HTR-8/SVneo (cell line): ENCODE results near the gene PHETA2.

Experiments
- DNase-seq: peaks from one replicate; pipeline ENCODE4 v3.0.0; 2011; ENCODE audit warnings: low spot score, mixed read lengths; ENCODE audit not compliant: insufficient read length
- FAIRE-seq: peaks from 2 replicates; lab custom pipeline; 2011; peaks lifted over from hg19 to GRCh38; lab: Jason Lieb, UNC

PHETA2 gene

GRCh38 chr22:42074132-42074811, at the start of gene PHETA2:
Gene PHETA2, plus strand, starts transcription at chr22:42074248. Its CDS starts 3,046 bp downstream, at chr22:42077294.
- FAIRE-seq (no peak), DNase-seq (no peak)

GRCh38 chr22:42025421-42025820, 48.6 kb upstream of the PHETA2 start:
- DNase-seq (no peak), FAIRE-seq (no peak)

GRCh38 chr22:42026705-42027104, 47.3 kb upstream of the PHETA2 start:
- no peak for DNase-seq
- FAIRE-seq, result no peak

- no peak for FAIRE-seq
- DNase-seq, result no peak
Observed at GRCh38 chr22:42033263-42034181, 40.5 kb upstream of the PHETA2 start.

GRCh38 chr22:42035256-42035655, 38.8 kb upstream of the PHETA2 start:
- FAIRE-seq (no peak), DNase-seq (no peak)

- DNase-seq, result no peak
Observed at GRCh38 chr22:42039271-42039670, 34.8 kb upstream of the PHETA2 start.

GRCh38 chr22:42041784-42042183, 32.3 kb upstream of the PHETA2 start:
- DNase-seq, result no peak

More at GRCh38 chr22:42039271-42039670, 34.8 kb upstream of the PHETA2 start:
- FAIRE-seq, result no peak

GRCh38 chr22:42050641-42051180, 23.3 kb upstream of the PHETA2 start:
- FAIRE-seq (no peak), DNase-seq (no peak)

More at GRCh38 chr22:42041784-42042183, 32.3 kb upstream of the PHETA2 start:
- no peak for FAIRE-seq

GRCh38 chr22:42052765-42053164, 21.3 kb upstream of the PHETA2 start:
- no peak for FAIRE-seq

GRCh38 chr22:42056757-42057511, 17.1 kb upstream of the PHETA2 start:
- FAIRE-seq (no peak), DNase-seq (no peak)

More at GRCh38 chr22:42052765-42053164, 21.3 kb upstream of the PHETA2 start:
- no peak for DNase-seq

GRCh38 chr22:42060489-42060888, 13.6 kb upstream of the PHETA2 start:
- FAIRE-seq, result no peak
- no peak for DNase-seq

- DNase-seq (no peak), FAIRE-seq (no peak)
Observed at GRCh38 chr22:42061041-42061440, 13.0 kb upstream of the PHETA2 start.

- FAIRE-seq (no peak), DNase-seq (no peak)
Observed at GRCh38 chr22:42062506-42063170, 11.4 kb upstream of the PHETA2 start.

GRCh38 chr22:42064629-42065028, 9.4 kb upstream of the PHETA2 start:
- FAIRE-seq, result no peak
- no peak for DNase-seq

- FAIRE-seq (no peak), DNase-seq (no peak)
Observed at GRCh38 chr22:42065438-42066125, 8.5 kb upstream of the PHETA2 start.

GRCh38 chr22:42066126-42066761, 7.8 kb upstream of the PHETA2 start:
- FAIRE-seq, result no peak
- DNase-seq, result no peak

- no peak for DNase-seq
- FAIRE-seq, result no peak
Observed at GRCh38 chr22:42066937-42067336, 7.1 kb upstream of the PHETA2 start.

GRCh38 chr22:42067671-42068251, 6.3 kb upstream of the PHETA2 start:
- FAIRE-seq, result no peak
- DNase-seq, result no peak
